ENCODE results near the gene POLR1D.

POLR1D gene

GRCh38 chr13:27631156-27631555 lies 9.5 kb downstream of the POLR1D start:
- FAIRE-seq (no peak), DNase-seq (ENCODE audit: insufficient read length, low spot score) (no peak)
- TF ChIP-seq CTCF (IDR thresholded peaks at IDR 0.05; ENCODE audit: insufficient read depth, missing control alignments): no peak

- FAIRE-seq (no peak), DNase-seq (ENCODE audit: insufficient read length, low spot score) (no peak)
- no peak for TF ChIP-seq CTCF (IDR thresholded peaks at IDR 0.05; ENCODE audit: insufficient read depth, missing control alignments)
These were observed 10.0 kb downstream of the POLR1D start for GRCh38 chr13:27631665-27632064.

GRCh38 chr13:27632214-27632613 lies 10.5 kb downstream of the POLR1D start:
- no peak for TF ChIP-seq CTCF (IDR thresholded peaks at IDR 0.05; ENCODE audit: insufficient read depth, missing control alignments)
- no peak for FAIRE-seq
- no peak for DNase-seq (ENCODE audit: insufficient read length, low spot score)

GRCh38 chr13:27632648-27633047 lies 11.0 kb downstream of the POLR1D start:
- no peak for TF ChIP-seq CTCF (IDR thresholded peaks at IDR 0.05; ENCODE audit: insufficient read depth, missing control alignments)

GRCh38 chr13:27634231-27634630 lies 12.5 kb downstream of the POLR1D start:
- no peak for TF ChIP-seq CTCF (IDR thresholded peaks at IDR 0.05; ENCODE audit: insufficient read depth, missing control alignments)
- FAIRE-seq (no peak), DNase-seq (ENCODE audit: insufficient read length, low spot score) (no peak)

More at GRCh38 chr13:27632648-27633047, 11.0 kb downstream of the POLR1D start:
- DNase-seq (ENCODE audit: insufficient read length, low spot score): no peak
- FAIRE-seq: no peak

GRCh38 chr13:27634791-27635190 lies 13.1 kb downstream of the POLR1D start:
- FAIRE-seq (no peak), DNase-seq (ENCODE audit: insufficient read length, low spot score) (no peak)
- no peak for TF ChIP-seq CTCF (IDR thresholded peaks at IDR 0.05; ENCODE audit: insufficient read depth, missing control alignments)

GRCh38 chr13:27635266-27635665 lies 13.6 kb downstream of the POLR1D start:
- DNase-seq (ENCODE audit: insufficient read length, low spot score) (no peak), FAIRE-seq (no peak)
- no peak for TF ChIP-seq CTCF (IDR thresholded peaks at IDR 0.05; ENCODE audit: insufficient read depth, missing control alignments)
